Measurements from ENCODE around the gene FAM83G. TPM values are rescaled to one million over a fixed set of nuclear protein-coding genes. Genes with fewer than 3 reads are reported as not detected.

The FAM83G gene
- total RNA-seq, 6 experiments from 2014 or later: 10.1 to 41.7 (median 21.5) TPM

DNA sequence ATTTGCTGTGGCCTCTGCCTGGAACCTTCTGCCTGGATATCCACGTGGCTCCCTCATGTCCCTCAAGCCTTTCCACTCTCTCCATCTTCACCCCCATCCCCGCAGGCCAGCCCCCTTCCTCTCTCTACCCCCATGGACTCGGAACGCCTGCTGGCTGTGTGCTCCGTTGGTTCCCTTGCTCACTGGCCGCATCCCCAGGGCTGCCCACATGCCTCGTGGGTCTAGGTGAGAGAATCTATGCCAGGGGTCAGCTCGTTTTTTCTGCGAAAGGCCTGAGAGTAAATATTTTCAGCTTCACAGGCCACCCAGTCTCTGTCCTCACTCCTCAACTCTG is 40.6 kb downstream of the FAM83G start:
- DNase-seq (peak in 1 of 3 donors; percentile 18), ATAC-seq (no peak)
- TF ChIP-seq, protein P1, sequence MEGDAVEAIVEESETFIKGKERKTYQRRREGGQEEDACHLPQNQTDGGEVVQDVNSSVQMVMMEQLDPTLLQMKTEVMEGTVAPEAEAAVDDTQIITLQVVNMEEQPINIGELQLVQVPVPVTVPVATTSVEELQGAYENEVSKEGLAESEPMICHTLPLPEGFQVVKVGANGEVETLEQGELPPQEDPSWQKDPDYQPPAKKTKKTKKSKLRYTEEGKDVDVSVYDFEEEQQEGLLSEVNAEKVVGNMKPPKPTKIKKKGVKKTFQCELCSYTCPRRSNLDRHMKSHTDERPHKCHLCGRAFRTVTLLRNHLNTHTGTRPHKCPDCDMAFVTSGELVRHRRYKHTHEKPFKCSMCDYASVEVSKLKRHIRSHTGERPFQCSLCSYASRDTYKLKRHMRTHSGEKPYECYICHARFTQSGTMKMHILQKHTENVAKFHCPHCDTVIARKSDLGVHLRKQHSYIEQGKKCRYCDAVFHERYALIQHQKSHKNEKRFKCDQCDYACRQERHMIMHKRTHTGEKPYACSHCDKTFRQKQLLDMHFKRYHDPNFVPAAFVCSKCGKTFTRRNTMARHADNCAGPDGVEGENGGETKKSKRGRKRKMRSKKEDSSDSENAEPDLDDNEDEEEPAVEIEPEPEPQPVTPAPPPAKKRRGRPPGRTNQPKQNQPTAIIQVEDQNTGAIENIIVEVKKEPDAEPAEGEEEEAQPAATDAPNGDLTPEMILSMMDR (IDR thresholded peaks at IDR 0.05): no peak
- no peak for TF ChIP-seq POLR2A (IDR thresholded peaks at IDR 0.05)
- no peaks in the 10 kb centered on the region for H3K27me3 ChIP-seq
- intact Hi-C loops (cut with DNase I): no loop called here
- no peak overlapping the region for H3K4me3 ChIP-seq
- no peaks in the 10 kb centered on the region for H3K9me3 ChIP-seq
- H3K36me3 ChIP-seq: no peaks in the 10 kb centered on the region
- no peak overlapping the region for H3K27ac ChIP-seq
- 67% methylated on average over 9 of the region's 9 CpGs for whole genome bisulfite sequencing (ENCODE audit: insufficient coverage, low coverage, low lambda C conversion rate, missing lambda C conversion rate)
- H3K4me1 ChIP-seq: no peaks in the 10 kb centered on the region

DNA sequence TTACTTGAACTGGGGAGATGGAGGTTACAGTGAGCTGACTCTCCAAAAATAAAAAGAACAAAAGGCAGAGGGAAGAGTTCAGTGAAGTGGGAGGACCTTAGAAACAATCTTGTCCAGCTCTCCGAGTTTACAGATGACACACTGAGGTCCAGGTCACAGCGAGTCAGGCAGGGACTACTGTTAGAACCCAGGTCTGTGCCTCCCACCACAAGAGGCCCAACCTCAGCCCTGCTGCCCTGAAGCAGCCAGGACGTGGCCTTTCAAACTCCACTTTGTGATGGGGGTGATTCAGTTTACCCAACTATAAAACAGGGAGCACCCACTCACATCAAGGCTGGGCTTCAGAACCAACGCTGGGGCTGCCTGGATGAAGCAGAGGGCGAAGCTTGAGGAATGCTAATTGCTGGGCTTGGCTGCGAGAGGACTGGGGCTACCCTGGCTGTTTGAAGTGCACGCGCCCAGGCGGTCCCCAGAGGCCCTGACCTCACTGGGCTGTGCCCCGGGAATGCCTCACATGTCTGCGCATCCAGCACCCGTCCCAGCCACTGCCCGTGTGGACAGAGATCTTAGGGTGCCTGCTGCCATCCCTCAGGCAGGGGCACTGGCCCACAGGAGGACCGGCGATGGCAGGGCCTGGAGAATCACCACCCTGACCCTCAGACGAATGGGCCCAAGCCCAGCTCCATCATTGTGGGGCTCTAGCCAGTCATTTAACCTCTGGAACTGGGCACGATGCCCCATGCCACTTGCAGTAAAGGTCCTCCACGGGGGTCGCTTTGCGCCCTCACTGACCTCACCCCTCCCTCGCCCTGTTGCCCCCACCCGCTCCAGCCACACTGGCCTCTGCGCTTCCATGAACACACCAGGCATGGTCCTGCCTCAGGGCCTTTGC is 41.2 kb downstream of the FAM83G start:
- Histone ChIP-seq H3K36me3 (no peaks in the 10 kb centered on the region), H3K4me3 (no peak overlapping the region), H3K27me3 (no peaks in the 10 kb centered on the region), H3K4me1 (no peaks in the 10 kb centered on the region), H3K27ac (no peak overlapping the region), H3K9me3 (no peaks in the 10 kb centered on the region)
- TF ChIP-seq POLR2A (IDR thresholded peaks at IDR 0.05): no peak
- TF ChIP-seq, protein P1 (IDR thresholded peaks at IDR 0.05): no peak
- ATAC-seq (no peak), DNase-seq (peak in 2 of 3 donors; percentile 17 to 45)
- intact Hi-C loops (cut with DNase I): no loop called here
- 78% methylated on average over 10 of the region's 23 CpGs for WGBS (ENCODE audit: insufficient coverage, low coverage, low lambda C conversion rate, missing lambda C conversion rate)

DNA sequence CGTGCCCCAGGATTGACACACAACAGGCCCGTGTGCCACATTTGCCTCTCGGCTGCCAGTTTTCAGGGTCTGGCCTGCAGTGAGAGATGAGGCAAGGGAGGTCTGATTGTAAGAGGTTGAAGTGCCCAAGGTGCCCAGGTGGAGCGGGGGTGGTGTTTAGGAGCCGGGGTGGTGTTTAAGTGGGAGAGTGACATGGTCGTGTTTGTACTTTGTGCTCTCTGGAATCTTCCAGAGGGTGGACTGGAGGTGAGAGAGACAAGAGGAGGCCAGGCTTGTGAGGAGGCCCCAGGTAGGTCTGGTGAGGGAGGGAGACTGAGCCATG is 42.1 kb downstream of the FAM83G start:
- peak in 1 of 4 donors; percentile 3 for ATAC-seq
- peak in 2 of 3 donors; percentile 14 to 43 for DNase-seq
- intact Hi-C loops (cut with DNase I): no loop called here
- no peaks in the 10 kb centered on the region for H3K36me3 ChIP-seq
- TF ChIP-seq POLR2A (IDR thresholded peaks at IDR 0.05): no peak
- TF ChIP-seq, protein P1 (IDR thresholded peaks at IDR 0.05): no peak
- H3K4me1 ChIP-seq: no peaks in the 10 kb centered on the region
- no peaks in the 10 kb centered on the region for H3K27me3 ChIP-seq
- H3K9me3 ChIP-seq: no peaks in the 10 kb centered on the region
- no peak overlapping the region for H3K4me3 ChIP-seq
- 47% methylated on average over 5 of the region's 6 CpGs for WGBS (ENCODE audit: insufficient coverage, low coverage, low lambda C conversion rate, missing lambda C conversion rate)
- no peak overlapping the region for H3K27ac ChIP-seq

DNA sequence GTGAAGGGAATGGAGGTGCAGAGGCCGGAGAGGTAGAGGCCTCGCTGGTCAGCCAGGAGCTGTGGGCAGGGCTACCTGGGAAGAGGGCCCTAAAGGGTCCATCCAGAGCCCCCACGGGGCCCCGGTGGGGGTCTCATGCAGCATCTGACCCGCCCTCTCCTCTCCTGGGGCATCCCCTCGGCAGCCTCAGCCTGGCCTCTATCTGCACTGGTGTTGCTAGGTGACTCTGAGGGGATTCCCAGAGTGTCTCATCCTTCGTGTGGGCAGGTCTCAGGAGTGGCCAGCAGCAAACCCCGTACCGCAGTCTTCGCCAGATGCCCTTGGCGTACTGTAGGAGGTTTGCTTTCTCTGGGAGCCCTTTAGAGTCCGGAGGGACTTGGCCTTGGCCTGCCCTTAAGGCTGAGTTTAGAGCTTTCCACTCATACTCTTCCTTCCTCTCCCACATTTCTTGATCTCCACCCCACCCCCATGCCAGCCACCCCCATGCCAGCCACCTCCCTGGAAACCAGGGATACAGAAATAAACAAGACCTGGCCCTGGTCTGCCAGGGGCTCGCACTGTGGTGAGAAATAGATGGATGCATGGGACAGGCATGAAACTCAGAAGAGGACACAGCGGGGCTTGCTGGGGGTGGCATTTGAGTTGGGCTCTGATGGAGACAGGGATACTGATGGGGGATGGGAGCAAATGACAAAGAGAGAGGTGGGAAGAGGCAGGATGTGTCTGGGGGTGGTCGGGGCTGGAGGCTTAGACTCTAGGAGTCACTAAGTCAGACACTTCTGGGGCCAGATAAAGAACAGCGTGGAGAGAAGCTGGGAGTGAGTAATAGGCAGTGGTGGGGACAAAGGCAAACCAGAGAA is 42.7 kb downstream of the FAM83G start:
- intact Hi-C loops (cut with DNase I): no loop called here
- H3K36me3 ChIP-seq: no peaks in the 10 kb centered on the region
- 65% methylated on average over 4 of the region's 16 CpGs for WGBS (ENCODE audit: insufficient coverage, low coverage, low lambda C conversion rate, missing lambda C conversion rate)
- TF ChIP-seq, protein P1 (IDR thresholded peaks at IDR 0.05): no peak
- TF ChIP-seq POLR2A (IDR thresholded peaks at IDR 0.05): no peak
- peak in 1 of 3 donors; percentile 44 for DNase-seq
- H3K4me1 ChIP-seq: no peaks in the 10 kb centered on the region
- H3K4me3 ChIP-seq: no peak overlapping the region
- no peak overlapping the region for H3K27ac ChIP-seq
- H3K27me3 ChIP-seq: no peaks in the 10 kb centered on the region
- H3K9me3 ChIP-seq: no peaks in the 10 kb centered on the region
- peak in 1 of 4 donors; percentile 36 for ATAC-seq
